Ectodermal cell (in vitro differentiated cells): ENCODE data around the gene JOSD2.

Source experiments
- H3K27ac ChIP-seq: 2 replicates; pipeline ENCODE4 v1.7.0; 2013; ENCODE audit warnings: mild to moderate bottlenecking, low read depth, low read length; ENCODE audit not compliant: insufficient read depth, poor library complexity, severe bottlenecking
- H3K27me3 ChIP-seq: 2 replicates; pipeline ENCODE4 v1.7.0; 2013; ENCODE audit warnings: mild to moderate bottlenecking, low read length; ENCODE audit not compliant: insufficient read depth, control insufficient read depth, poor library complexity, severe bottlenecking
- H3K36me3 ChIP-seq: one replicate; pipeline ENCODE4 v1.7.0; 2013; ENCODE audit warnings: low read length; ENCODE audit not compliant: control insufficient read depth, insufficient read depth
- H3K4me1 ChIP-seq: one replicate; pipeline ENCODE4 v1.7.0; 2013; ENCODE audit warnings: low read length; ENCODE audit not compliant: control insufficient read depth, insufficient read depth
- H3K4me3 ChIP-seq: 2 replicates; pipeline ENCODE4 v1.7.0; 2013; ENCODE audit warnings: low read depth, low read length, control low read depth; ENCODE audit not compliant: insufficient read depth
- H3K9me3 ChIP-seq: 2 replicates; pipeline ENCODE4 v1.7.0; 2013; ENCODE audit warnings: mild to moderate bottlenecking, low read length, moderate library complexity; ENCODE audit not compliant: control insufficient read depth
- WGBS, 2 experiments: methylation state at CpG; one replicate each; pipeline ENCODE4 v1.1.7; 2013; ENCODE audit warnings: missing lambda C conversion rate in 2 of 2; 5-methylcytosine and 5-hydroxymethylcytosine counted together

The JOSD2 gene

DNA sequence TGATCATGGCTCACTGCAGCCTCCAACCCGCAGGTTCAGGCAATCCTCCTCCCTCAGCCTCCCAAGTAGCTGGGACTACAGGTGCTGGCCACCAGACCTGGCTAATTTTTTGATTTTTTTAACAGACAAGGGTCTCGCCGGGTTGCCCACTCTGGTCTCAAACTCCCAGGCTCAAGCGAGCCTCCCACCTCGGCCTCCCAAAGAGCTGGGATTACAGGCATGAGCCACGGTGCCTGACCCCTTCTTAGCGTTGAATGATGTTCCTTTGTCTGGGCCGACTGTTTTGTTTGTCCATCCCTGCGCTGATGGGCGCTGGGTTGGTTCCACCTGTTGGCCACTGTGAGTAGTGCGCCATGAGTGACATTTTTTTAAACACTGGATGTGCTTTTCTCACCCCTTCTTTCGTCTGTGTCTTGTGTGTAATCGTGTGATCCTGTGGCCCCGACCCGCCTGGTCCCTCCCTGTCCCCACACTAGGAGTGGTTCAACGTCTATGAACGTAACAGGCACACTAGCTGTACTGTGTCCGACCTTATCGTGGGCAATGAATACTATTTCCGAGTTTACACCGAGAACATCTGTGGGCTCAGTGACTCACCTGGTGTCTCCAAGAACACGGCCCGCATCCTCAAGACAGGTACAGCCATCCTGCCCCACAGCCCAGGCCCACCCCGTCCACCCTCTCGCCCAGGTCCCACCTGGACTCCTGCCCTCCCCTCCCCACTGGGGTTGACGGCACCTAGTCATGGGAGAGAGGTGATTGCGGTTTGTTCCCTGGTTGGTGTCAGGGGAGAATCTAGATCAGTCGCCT, 49.7 kb downstream of the JOSD2 start:
- H3K4me1 ChIP-seq: no peaks in the 10 kb centered on the region

DNA sequence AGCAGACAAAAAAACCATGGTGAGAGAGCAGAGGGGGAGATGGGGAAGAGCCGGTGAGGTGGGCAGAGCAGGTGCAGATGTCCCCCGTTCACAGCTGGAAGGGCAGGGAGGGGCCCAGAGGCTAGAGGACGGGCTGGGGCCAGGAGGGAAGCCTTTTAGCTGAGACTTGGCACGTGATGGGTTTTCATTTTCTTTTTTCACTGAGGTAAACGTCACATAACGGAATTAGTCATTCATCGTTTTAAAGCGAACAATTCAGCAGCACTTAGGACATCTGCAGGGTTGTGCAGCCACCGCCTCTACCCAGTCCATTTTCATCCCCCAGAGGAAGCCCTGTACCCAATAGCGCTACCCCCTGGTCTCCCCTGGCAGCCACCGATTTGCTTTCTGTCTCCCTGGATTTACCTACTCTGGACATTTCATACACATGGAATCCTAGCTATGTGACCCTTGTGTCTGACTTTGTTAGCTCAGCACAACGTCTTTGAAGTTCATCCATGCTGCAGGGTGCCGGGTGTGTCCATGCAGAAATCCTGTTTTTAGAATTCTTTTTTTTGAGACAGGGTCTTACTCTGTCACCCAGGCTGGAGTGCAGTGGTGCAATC, 50.7 kb downstream of the JOSD2 start:
- Histone ChIP-seq H3K4me3 (no peak overlapping the region), H3K27me3 (no peaks in the 10 kb centered on the region), H3K36me3 (no peaks in the 10 kb centered on the region), H3K4me1 (no peaks in the 10 kb centered on the region), H3K9me3 (no peaks in the 10 kb centered on the region), H3K27ac (no peak overlapping the region)
- WGBS, 2 experiments: 75 to 81% methylated on average over 13 of the region's 13 CpGs

More for the DNA sequence above, 49.7 kb downstream of the JOSD2 start:
- H3K27me3 ChIP-seq: no peaks in the 10 kb centered on the region
- WGBS, 2 experiments: 42 to 46% methylated on average over 28 of the region's 28 CpGs
- H3K9me3 ChIP-seq: no peaks in the 10 kb centered on the region
- no peaks in the 10 kb centered on the region for H3K36me3 ChIP-seq
- H3K27ac ChIP-seq: no peak overlapping the region
- no peak overlapping the region for H3K4me3 ChIP-seq

GRCh38 chr19:50459638-50460037, 51.4 kb downstream of the JOSD2 start:
- Histone ChIP-seq H3K27me3 (no peaks in the 10 kb centered on the region), H3K9me3 (no peaks in the 10 kb centered on the region), H3K36me3 (no peaks in the 10 kb centered on the region), H3K27ac (no peak overlapping the region), H3K4me3 (no peak overlapping the region), H3K4me1 (no peaks in the 10 kb centered on the region)
- 81 to 86% methylated on average over 1 of the region's 1 CpG for WGBS, 2 experiments

- no peak overlapping the region for H3K27ac ChIP-seq
- WGBS, 2 experiments: 91 to 92% methylated on average over 32 of the region's 32 CpGs
- H3K9me3 ChIP-seq: no peaks in the 10 kb centered on the region
- H3K36me3 ChIP-seq: no peaks in the 10 kb centered on the region
- H3K27me3 ChIP-seq: no peaks in the 10 kb centered on the region
- H3K4me1 ChIP-seq: no peaks in the 10 kb centered on the region
- H3K4me3 ChIP-seq: no peak overlapping the region
Observed at GRCh38 chr19:50459067-50459456, 51.9 kb downstream of the JOSD2 start.

GRCh38 chr19:50458396-50459066, 52.5 kb downstream of the JOSD2 start:
- Histone ChIP-seq H3K27ac (no peak overlapping the region), H3K27me3 (no peaks in the 10 kb centered on the region), H3K36me3 (no peaks in the 10 kb centered on the region), H3K9me3 (no peaks in the 10 kb centered on the region), H3K4me1 (no peaks in the 10 kb centered on the region), H3K4me3 (no peak overlapping the region)
- WGBS, 2 experiments: 85 to 86% methylated on average over 50 of the region's 50 CpGs

GRCh38 chr19:50457300-50457699, 53.7 kb downstream of the JOSD2 start:
- no peak overlapping the region for H3K4me3 ChIP-seq
- no peaks in the 10 kb centered on the region for H3K4me1 ChIP-seq
- 89 to 94% methylated on average over 5 of the region's 5 CpGs for WGBS, 2 experiments
- no peaks in the 10 kb centered on the region for H3K36me3 ChIP-seq
- H3K9me3 ChIP-seq: no peaks in the 10 kb centered on the region
- no peaks in the 10 kb centered on the region for H3K27me3 ChIP-seq
- no peak overlapping the region for H3K27ac ChIP-seq
